ENCODE results near the gene PDE10A. TPM values are rescaled to one million over a fixed set of nuclear protein-coding genes. Genes with fewer than 3 reads are reported as not detected.
A peak's percentile ranks its signal among the peaks of the same experiment; 100 is the strongest.

The PDE10A gene
- total RNA-seq, 4 donors from 2014 or later: 2.9 to 8.8 (median 3.9) TPM

DNA sequence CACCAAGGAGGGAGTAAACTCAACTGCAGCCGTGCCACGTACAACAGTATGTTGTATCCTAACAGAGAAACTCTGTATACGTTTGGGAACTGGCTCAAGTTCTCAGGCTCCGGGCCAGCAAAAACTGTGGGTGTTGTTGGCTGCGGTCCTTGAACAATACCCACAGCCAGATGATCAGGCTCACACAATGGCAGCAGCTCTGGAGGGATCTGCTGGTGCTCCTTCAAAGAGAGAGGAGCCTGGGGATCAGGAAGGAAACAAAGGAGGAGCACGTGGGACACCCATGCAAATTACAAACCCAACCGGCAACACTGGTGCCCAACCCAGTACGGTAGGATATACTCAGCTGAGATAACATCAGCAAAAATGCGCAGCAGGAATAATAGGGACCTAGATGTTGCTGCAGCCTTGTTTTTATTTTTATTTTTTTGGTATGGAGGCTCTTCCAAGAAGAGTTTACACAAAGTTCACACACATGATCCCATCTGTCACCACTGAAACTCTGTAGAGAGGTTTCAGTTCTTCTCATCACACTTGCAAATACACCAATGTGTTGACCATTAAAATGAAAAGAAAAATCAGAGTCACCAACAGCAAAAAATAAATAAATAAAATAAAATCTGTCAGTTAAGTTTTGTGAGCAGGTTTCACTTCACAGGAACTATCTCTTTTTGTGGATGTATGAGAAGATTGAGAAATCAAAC lies 41.2 kb upstream of the PDE10A start:
- no peak for DNase-seq (ENCODE audit: extremely low spot score)
- intact Hi-C loops (cut with DNase I): no loop called here
- H3K27me3 ChIP-seq: no peaks in the 10 kb centered on the region
- H3K27ac ChIP-seq (replicated peaks in 1 of 4): no peak overlapping the region
- no peak overlapping the region for H3K4me3 ChIP-seq
- no peaks in the 10 kb centered on the region for H3K9me3 ChIP-seq
- H3K36me3 ChIP-seq: no peaks in the 10 kb centered on the region
- TF ChIP-seq POLR2A (IDR thresholded peaks at IDR 0.05; ENCODE audit: low read depth) (no peak), POLR2AphosphoS5 (IDR thresholded peaks at IDR 0.05) (peak in 1 of 2 donors; percentile 12), EP300 (IDR thresholded peaks at IDR 0.05) (no peak)
- TF ChIP-seq, protein P1, sequence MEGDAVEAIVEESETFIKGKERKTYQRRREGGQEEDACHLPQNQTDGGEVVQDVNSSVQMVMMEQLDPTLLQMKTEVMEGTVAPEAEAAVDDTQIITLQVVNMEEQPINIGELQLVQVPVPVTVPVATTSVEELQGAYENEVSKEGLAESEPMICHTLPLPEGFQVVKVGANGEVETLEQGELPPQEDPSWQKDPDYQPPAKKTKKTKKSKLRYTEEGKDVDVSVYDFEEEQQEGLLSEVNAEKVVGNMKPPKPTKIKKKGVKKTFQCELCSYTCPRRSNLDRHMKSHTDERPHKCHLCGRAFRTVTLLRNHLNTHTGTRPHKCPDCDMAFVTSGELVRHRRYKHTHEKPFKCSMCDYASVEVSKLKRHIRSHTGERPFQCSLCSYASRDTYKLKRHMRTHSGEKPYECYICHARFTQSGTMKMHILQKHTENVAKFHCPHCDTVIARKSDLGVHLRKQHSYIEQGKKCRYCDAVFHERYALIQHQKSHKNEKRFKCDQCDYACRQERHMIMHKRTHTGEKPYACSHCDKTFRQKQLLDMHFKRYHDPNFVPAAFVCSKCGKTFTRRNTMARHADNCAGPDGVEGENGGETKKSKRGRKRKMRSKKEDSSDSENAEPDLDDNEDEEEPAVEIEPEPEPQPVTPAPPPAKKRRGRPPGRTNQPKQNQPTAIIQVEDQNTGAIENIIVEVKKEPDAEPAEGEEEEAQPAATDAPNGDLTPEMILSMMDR (IDR thresholded peaks at IDR 0.05): no peak
- WGBS: 30% methylated on average over 7 of the region's 9 CpGs
- H3K4me1 ChIP-seq: peaks cover 0 to 19% (median 17%) of the 10 kb centered on the region in 4 donors

DNA sequence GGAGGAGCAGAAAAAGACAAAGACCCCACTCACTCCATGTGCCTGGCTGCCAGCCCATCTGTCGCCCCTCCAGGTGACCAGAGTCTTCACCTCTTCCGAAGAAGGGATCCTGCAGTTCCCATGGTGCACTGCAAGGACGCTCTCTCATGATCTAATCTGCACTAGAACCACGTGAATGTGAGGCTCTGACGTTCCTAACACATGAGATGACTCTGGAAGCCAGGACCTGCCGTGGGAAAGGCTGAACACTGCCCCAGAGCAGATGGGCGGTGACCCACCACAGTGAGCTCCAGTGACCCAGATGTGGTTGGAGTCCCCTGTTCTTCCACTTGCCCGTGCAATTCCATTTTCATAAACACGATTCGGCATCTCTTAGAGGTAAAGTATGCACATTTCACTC lies 39.6 kb upstream of the PDE10A start:
- WGBS: 79% methylated on average over 10 of the region's 10 CpGs
- DNase-seq (ENCODE audit: extremely low spot score): no peak
- intact Hi-C loops (cut with DNase I): no loop called here
- H3K27ac ChIP-seq (replicated peaks in 1 of 4): no peak overlapping the region
- H3K4me1 ChIP-seq: peaks cover 0 to 19% (median 17%) of the 10 kb centered on the region in 4 donors
- H3K9me3 ChIP-seq: peaks cover 0 to 6% (median 0%) of the 10 kb centered on the region in 4 donors
- no peak for TF ChIP-seq EP300 (IDR thresholded peaks at IDR 0.05)
- TF ChIP-seq POLR2A (IDR thresholded peaks at IDR 0.05; ENCODE audit: low read depth): no peak
- H3K4me3 ChIP-seq: no peak overlapping the region
- no peaks in the 10 kb centered on the region for H3K27me3 ChIP-seq
- no peaks in the 10 kb centered on the region for H3K36me3 ChIP-seq

DNA sequence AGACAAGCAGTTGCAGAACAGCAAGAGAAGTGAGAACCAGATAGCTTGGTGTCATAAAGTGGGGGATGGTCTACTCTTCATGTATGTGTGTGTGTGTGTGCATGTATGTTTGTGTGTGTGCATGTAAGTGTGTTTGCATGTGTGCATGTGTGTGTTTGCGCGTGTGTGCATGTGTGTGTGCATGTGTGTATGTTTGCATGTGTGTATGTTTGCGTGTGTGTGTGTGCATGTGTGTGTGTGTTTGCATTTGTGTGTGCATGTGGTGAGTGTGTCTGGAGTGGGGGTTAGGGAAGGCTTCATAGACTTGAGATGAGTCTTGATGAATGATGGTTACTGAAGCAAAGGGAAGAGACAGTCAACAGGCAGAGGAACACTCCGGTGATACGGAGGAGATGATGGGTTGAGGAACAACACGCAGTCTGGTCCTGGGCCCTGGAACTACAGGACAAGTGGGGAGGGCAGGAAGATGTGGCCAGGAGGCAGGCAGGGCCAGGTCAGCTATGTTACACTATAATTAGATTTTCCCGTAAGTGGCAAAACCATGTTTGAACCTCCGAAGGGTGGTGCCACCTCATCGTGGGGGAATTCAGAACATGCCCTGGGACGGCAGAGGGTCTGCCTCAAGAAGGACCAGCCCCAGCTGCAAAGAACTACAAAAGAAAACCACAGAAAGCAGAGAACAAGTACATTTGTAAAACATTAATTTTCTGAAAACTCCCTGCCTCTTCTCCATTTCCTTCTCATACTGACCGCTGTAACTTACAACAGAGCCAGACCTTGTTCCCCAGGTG lies 38.7 kb upstream of the PDE10A start:
- Histone ChIP-seq H3K27ac (replicated peaks in 1 of 4) (no peak overlapping the region), H3K27me3 (no peaks in the 10 kb centered on the region), H3K36me3 (no peaks in the 10 kb centered on the region), H3K9me3 (peaks cover 0 to 6% (median 0%) of the 10 kb centered on the region in 4 donors), H3K4me3 (no peak overlapping the region), H3K4me1 (peaks cover 0 to 19% (median 17%) of the 10 kb centered on the region in 4 donors)
- DNase-seq (ENCODE audit: extremely low spot score): no peak
- TF ChIP-seq POLR2AphosphoS5 (IDR thresholded peaks at IDR 0.05) (no peak), EP300 (IDR thresholded peaks at IDR 0.05) (no peak), POLR2A (IDR thresholded peaks at IDR 0.05; ENCODE audit: low read depth) (no peak)
- TF ChIP-seq, protein P1 (IDR thresholded peaks at IDR 0.05): no peak
- intact Hi-C loops (cut with DNase I): no loop called here
- WGBS: 78% methylated on average over 11 of the region's 11 CpGs

DNA sequence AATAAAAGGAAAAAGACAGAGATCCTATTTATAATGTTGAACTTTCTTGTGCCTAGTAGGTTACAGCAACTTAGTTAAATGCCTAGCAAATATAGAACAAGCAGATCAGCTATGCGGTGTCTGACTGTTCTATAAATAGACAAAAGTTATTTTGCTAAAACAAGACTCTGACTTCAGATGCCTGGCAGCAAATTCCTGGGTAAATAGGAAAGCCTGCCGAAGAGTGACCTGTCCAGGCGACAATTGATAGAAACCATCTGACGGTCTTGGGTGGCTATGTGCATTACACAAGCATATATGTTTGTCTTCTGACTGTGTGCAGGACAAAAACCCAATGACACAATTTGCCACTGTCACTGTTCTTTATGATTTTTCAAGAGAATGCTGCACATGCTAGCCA lies 38.0 kb upstream of the PDE10A start:
- Histone ChIP-seq H3K27ac (replicated peaks in 1 of 4) (no peak overlapping the region), H3K36me3 (no peaks in the 10 kb centered on the region), H3K9me3 (peaks cover 0 to 6% (median 0%) of the 10 kb centered on the region in 4 donors), H3K4me1 (peaks cover 0 to 19% (median 17%) of the 10 kb centered on the region in 4 donors), H3K27me3 (no peaks in the 10 kb centered on the region), H3K4me3 (no peak overlapping the region)
- intact Hi-C loops (cut with DNase I): no loop called here
- WGBS: 42% methylated on average over 4 of the region's 4 CpGs
- no peak for DNase-seq (ENCODE audit: extremely low spot score)
- no peak for TF ChIP-seq EP300 (IDR thresholded peaks at IDR 0.05)
- TF ChIP-seq POLR2AphosphoS5 (IDR thresholded peaks at IDR 0.05): no peak
- no peak for TF ChIP-seq POLR2A (IDR thresholded peaks at IDR 0.05; ENCODE audit: low read depth)
- TF ChIP-seq, protein P1 (IDR thresholded peaks at IDR 0.05): no peak

DNA sequence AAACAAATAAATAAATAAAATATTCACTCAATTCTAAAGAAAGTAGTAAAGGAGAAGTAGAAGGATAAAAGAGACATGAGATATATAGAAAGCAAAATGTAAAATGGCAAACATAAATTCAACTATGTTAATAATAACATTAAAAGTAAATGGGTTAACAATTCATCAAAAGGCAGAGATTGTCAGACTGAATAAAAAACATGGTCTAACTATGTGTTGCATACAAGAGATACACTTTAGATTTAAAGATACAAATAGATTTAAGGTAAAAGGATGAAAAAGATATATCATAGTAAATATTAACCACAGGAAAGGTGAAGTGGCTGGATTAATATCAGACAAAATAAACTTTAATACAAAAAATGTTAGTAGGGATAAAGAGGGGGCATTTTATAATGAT lies 35.8 kb upstream of the PDE10A start:
- Histone ChIP-seq H3K36me3 (no peaks in the 10 kb centered on the region), H3K4me3 (no peak overlapping the region), H3K27ac (replicated peaks in 1 of 4) (no peak overlapping the region), H3K27me3 (peaks cover 0 to 3% (median 0%) of the 10 kb centered on the region in 4 donors), H3K4me1 (peaks cover 0 to 15% (median 12%) of the 10 kb centered on the region in 4 donors), H3K9me3 (peaks cover 0 to 6% (median 0%) of the 10 kb centered on the region in 4 donors)
- intact Hi-C loops (cut with DNase I): no loop called here
- no peak for DNase-seq (ENCODE audit: extremely low spot score)
- TF ChIP-seq POLR2A (IDR thresholded peaks at IDR 0.05; ENCODE audit: low read depth) (no peak), EP300 (IDR thresholded peaks at IDR 0.05) (no peak), POLR2AphosphoS5 (IDR thresholded peaks at IDR 0.05) (no peak)
- TF ChIP-seq, protein P1 (IDR thresholded peaks at IDR 0.05): no peak

All from esophagus muscularis mucosa (tissue), 4 donors.